HG02610 (cell line): ENCODE data around the gene NKRF.
"Not testable (repeated sequence)": the region's sequence is repeated elsewhere in the genome, so short reads cannot be mapped to it uniquely, and the experiment has no call there.

Experiments
- ATAC-seq: cut with Tn5 transposase; IDR thresholded peaks from one replicate; pipeline ENCODE4 v1.9.1; 2021; ENCODE audit warnings: mild to moderate bottlenecking, moderate library complexity; ENCODE audit not compliant: unreplicated experiment

NKRF gene

DNA sequence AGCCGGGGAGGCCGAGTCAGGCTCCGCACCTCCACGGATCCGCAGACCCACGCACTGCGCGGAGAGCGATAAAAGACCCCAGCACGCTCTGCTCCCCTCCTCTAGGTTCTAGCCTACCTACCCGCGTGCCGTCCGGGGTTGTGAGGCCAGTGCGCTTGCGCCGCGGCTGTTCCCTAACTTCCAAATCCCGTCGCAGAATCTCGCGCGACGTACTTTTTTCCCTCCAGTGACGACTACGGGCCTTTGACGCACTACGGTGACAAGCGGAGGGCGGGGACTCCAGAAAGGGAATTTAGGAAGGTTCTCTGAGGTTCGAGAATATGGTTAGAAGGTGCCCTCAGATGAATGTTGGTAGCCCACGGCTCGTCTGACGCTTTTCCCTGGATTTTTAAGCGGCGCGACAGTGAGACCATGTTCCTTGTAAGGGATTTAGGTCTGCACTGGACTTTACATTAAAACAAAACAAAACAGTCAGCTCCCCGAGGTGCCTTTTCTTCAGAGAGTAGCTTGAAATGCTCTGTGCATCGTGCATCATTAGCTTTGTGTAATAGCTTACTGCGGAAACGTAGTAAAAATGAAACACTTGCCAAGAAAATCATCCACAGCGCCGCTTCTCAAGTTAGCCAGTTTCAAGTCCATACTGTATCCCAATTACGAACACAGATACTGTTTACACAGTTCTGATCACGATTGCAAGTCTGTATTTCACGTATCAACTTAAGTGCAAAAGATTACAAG lies at the start of gene NKRF:
NKRF (minus strand) TSS at position 145 of the 738 bp plus-strand sequence.
- ATAC-seq = peak; percentile 88

DNA sequence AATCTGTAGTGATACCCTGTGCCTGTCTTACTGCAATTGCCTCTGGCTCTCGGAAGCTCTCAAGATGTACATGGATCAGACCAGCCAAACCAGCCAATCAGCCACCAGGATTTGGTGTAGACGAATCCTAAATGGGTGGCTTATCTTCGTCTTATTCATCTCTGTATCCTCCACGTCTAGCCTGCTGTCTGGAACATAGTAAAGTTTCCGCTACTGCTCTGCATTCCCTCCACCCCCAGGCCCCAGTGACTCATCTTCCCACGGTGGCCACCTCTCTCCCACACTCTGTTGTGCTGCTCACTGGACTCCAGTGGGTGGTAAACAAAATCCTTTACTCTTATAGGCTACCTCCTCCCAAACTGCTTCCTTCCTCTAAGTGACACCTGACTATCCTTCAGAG lies 48.9 kb upstream of the NKRF start:
- no peak for ATAC-seq

DNA sequence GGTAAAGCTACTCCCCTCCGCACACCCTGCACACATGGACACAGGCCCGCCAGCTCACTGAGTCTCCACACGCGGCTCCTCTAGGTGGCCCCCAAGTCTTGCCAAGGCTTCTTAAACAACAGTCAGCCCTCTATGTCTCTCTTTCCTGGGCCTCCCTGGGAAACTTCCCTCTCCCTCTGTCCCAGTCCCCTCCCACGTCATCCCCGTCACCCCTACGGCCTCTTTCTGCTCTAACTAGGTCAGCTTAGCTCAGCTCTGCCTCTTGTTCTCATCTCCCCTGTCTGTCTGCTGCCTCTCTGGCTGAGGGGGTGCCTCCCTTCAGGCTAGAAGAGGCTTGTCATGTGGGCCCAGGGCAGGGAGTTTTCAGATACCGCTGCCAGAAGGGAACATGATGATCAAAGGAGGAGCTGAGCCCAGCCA lies 47.9 kb upstream of the NKRF start:
- no peak for ATAC-seq

DNA sequence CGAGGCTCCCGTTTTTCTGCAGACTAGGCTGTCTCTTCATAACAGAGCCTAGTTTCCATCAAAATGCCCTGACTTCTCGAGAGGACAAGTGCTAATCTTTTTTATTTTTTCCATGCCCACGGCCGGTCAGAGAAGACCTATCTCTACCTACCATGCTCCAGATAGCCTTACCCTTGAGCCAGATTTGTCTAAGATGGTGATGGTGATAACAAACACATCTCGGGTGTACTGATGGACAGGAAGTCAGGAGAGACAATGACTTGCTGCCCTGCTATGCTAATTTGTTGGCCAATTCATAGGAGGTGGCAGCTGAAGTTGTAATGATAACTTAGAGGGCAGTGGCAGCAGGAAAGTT lies 42.2 kb upstream of the NKRF start:
- ATAC-seq = peak; percentile 1

DNA sequence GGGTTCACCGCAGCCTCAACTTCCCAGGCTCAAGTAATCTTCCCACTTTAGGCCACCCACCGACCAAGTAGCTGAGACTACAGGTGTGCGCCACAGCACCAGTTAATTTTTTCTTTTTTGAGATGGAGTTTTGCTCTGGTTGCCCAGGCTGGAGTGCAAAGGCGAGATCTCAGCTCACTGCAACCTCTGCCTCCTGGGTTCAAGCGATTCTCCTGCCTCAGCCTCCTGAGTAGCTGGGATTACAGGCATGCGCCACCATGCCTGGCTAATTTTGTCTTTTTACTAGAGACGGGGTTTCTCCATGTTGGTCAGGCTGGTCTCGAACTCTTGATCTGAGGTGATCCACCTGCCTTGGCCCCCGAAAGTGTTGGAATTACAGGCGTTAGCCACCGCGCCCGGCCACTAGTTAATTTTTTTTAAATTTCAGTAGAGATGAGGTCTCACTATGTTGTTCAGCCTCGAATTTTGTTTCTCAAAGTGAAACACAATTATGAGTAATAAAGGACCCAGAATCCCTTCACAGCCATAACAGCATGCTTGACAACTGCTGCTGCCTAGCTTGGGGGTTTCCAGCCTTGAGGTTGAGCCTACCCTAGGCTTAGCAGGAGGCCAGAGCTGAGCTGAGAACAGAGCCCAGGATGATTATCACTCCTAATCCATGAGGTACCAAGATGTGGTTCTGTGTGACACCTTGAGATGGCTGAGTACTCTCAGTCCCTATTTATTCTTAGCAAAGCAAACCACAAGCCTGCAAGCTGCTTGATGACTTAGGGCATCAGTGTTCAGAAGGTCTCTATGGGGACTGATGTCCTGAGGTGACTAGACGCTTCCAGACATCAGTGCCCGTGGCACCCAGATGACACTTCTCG lies 41.6 kb upstream of the NKRF start:
- peak; percentile 96 for ATAC-seq

DNA sequence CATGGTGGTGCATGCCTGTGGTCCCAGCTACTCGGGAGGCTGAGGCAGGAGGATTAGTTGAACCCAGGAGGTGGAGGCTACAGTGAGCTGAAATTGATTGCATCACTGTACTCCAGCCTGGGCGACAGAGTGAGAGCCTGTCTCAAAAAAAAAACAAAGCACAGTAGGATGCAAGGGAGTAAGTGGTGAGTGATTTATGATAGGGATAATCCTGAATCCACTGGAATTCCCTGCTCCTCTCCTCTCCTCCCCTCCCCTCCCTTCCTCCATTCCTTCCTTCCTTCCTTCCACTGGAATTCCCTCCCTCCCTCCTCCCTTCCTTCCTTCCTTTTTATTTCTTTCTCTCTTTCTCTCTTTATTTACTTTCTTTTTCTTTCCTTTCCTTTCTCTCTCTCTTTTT lies 40.9 kb upstream of the NKRF start:
- no peak for ATAC-seq

DNA sequence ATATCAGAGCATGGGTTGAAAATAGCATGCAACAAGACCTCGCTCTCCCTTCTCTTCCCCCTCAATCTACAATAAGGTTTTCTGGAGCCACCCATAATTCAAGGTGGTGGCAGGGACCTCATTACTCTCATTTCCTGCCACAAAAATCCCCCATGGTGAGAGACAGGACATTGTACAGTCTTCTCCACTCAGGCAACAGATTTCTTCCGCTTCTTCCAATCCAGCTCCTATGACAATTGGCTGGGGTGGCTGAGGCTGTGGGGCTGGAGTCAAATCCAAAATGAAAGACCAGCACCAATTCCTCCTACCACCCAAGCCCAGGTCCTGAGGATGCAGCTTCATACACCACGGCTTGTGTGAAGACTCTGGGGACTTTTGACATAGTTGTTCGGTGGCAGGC lies 40.3 kb upstream of the NKRF start:
- peak; percentile 27 for ATAC-seq

DNA sequence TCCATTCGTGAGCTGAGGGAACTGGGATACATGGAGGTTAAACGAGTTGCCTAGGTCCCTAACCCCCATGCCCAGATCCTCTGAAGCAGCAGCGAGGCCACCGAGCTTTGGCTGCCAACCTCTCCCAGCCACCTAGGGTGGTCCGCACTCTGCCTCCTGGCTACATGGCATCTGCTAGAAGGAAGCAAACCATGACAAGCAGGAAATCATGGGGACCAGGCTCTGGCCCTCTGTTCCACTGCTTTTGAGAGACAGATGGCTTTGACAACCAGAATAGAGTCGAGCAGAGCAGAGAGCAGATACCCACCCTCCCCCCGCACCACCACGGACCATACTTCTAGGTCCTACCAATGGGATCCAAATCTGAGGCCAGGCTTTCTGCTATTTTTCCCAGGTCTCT lies 37.5 kb upstream of the NKRF start:
- ATAC-seq = no peak

DNA sequence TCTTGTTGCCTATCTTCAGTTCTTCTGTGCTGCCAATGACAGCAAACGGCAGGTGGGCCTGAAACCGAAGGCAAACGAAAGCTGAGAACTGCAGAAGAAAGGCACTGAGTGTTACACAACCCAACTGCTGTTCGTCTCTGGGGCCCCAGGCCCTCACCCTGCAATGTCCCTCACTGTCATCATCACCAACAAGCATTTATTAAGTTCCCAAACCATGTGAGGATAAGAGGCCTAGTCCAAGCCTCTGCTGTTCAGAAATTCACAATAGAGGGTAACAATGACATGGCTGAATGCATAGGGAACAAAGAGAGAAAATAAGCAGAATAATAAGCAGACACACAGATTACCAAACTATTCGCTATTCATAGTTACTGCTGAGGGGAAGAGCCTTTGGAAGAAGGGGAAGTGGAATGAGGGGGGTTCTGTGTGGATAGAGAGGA lies 34.5 kb upstream of the NKRF start:
- no peak for ATAC-seq

DNA sequence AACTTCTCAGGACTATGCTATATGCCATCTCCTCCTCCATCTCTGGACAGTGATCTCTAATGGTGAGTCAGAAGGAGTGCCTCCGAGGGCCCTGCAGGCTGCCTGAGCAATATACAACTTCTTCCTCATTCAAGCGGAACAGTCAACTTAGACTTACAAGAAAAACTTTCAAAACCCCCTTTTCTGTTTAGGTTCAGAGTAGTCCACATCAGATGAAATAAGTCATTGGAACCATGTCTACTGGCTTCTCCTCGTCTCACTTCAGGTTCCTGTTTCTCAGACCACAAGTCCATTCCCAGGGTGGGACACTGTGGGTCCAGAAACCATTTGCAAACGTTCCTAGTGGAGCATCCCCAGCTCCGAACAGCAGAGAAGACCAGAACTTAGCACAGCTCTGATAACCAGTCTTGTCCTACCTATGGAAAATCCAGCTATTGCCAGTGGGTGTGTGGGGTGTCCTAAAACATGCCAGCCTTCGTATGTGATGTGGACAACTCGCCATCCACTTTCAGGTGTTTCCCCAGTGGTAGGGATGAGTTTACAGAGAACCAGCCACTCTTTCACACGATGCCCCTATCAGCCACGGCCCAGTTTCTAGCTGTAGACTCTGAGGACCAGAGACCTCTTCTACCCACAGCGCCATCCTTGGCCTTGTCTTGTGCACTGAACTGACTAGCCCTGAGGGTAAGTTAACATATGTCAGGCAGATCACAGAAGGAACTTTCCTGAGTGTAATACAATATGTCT lies 32.7 kb upstream of the NKRF start:
- peak; percentile 86 for ATAC-seq

DNA sequence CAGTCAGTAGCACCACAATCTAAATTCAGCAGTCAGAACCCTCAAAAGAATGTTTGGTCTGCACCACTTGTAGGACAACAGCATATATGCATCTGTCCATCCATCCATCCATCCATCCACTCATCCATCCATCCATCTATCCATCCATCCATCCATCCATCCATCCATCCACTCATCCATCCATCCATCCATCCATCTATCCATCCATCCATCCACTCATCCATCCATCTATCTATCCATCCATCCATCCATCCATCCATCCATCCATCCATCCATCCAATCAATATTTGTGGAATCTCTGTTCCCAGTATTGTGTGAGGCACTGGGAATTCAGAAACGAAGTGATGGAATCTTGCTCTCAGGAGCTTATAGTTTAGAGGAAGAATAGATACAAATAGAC lies 31.2 kb upstream of the NKRF start:
- not testable (repeated sequence) for ATAC-seq

DNA sequence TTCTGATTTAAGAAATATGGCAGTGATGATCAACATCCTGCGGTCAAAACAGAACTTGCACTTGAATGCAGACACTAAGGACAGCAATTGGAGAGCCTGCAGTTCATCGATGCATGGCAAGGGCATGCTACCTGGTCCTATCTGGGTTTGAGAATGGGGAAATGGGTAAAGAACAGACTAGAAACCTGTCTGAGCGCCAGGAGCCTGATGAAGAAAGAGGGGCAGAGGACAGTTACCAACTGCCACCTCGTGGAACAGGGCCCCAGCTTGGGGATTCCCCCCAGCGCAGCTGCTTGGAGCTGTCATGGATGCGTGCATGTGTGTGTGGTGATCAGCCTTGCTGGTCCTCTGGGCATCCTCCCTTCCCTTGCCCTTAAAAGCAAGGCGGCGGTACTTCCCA lies 30.2 kb upstream of the NKRF start:
- ATAC-seq = peak; percentile 37

DNA sequence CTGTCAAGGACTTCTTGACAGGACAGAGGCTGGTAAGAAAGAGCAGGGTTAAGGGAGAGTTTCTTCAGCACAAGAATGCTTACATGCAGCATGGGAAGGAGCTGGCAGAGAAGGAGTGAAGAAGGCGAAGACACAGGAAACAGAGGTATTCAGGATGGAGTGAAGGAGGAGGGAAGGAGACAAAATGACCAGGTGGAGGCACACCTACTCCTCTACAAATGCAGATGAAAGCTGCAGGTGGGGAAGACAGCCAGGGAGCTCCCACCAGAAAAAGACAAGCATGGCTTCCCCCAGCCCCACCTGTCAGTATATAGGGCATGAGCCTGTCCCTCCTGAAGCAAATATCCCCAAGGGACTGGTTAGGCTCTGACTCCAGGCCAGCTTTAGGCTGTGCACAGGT lies 29.6 kb upstream of the NKRF start:
- peak; percentile 9 for ATAC-seq

DNA sequence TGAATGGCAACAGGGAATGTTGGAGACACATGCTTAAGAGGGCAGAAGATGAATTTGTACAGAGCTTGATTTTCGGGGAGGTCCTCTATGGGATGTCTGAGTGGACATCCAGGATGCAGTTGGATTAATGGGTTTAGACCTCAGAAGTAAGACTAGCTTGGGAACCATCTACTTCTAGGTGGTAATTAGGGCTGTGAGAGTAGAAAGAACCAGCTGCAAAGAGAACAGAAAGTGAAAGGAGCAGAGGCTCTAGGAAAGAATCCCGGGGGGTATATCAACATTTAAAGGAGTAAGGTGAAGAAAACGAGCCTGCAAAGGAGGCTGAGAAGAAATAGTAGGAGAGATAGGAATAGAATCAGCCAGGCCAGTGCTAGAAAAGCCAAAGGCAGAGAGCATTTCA lies 29.0 kb upstream of the NKRF start:
- ATAC-seq = no peak

DNA sequence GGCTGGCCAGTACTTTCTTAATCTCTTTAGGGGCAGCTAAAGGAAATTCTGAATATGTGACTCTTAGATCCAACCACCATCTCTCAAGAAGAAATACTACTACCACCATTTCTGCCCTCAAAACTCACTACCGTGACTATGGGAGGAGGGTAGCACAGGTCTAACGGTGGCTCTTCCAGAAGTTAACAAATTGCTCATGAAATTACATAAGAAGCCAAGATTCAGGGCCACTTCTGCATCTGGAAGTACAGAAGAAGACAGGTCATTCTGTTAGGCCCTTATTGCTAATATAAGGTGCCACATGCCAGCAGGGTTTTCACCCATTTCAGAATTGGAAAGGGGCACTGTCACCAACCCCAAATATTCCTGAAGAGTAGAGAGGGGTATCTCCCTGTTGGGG lies 19.6 kb upstream of the NKRF start:
- ATAC-seq = no peak

DNA sequence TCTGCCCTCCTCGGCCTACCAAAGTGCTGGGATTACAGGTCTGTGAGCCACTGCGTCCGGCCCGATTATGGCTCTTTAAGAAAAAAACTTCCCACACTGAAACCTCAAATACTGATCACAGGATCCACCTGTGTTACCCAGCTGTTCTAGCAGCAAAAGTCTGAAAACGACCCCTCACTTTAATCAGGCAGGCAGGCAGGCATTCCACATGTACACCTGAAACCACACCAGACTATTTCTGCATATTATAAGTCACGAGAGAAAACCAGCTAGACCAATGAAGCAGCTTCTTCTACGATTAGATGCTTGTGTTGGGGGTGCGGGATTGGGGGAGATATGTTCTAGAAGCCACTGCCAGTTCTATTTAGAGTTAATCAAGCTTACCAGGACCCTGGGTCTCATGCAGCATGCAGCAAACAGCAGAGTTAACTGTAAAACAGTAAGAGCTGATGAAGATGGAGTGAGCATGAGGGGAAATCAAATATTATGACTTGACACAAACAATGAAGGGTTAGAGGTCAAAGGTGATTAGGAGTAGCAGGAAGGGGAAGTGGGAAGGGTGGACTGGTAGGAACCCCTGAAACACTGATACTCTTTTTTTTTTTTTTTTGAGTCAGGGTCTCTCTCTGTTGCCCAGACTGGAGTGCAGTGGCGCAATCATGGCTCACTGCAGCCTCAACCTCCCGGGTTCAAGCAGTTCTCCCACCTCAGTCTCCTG lies 18.9 kb upstream of the NKRF start:
- no peak for ATAC-seq

DNA sequence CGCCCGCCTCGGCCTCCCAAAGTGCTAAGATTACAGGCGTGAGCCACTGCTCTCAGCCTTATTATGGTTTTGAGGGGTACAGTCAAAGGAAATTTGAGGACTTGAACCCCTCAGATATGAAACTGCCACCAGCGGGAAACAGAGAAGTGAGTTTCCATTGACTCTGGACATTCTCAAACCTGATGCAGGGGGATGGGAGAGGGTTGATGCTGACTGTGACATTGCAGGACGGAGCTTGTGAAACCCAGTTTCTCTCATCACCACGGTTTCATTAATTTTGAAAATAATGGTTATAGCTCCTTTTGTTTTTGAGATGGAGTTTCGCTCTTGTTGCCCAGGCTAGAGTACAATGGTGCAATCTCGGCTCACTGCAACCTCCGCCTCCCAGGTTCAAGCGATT lies 18.2 kb upstream of the NKRF start:
- no peak for ATAC-seq

DNA sequence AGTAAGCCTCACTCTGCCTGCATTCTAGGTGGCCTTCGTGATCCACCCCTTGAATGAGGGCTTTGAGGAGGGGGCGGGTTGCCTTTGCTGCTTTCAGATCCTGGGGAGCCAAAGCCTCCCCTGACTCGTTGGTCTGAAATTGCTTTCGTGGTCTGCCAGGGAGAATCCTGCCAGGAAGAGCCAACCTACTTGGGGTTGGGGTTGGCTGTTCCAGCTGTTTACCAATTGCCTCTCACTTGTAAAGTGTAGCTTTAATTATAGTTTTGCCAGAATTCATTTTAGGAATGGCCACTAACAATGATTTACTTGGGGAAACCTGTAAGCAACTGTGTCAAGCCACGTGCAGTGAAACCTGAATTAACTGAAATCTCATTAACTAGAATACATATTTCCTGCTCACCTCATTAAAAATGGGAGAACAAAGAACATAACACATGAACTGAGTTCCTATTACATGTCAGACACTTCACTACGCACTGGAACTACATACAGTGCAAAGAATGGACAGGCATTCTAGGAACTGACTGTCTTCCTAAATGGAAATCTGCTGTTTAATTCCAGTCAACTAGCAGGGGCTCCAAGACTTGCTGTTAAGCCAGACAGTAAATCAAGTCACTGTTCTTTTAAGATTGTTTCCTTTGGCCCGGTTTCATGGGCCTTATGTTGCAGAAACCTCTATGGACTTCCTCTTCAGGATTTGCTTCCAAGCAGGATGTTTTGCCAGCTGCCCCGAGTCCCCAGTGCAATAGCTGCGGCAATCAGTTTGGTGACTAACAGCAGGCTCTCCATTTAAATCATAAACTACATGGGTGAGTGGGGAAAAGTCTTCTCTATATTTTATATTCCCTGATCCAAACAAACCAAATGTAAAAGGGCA lies 16.4 kb upstream of the NKRF start:
- ATAC-seq = no peak

DNA sequence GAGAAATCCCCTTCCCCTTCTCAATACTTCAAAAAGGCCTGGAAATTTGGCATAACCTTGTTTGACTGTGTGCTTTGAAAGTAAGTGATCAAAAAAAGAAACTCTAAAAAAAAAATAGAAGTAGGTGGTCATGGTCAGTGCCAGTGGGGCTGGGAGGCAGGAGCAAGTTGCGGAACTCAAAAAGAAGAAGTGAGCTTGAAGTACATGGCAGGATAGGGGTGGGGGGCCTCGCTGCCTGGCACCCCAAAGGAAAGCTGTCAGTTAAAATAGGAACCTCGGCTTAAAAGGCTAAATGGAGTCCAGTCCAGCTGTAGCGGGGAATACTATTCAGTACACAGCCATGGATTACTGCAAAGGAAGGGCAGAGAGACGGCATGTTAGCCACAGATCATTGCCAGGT lies 12.2 kb upstream of the NKRF start:
- peak; percentile 33 for ATAC-seq
